Esophagus muscularis mucosa (tissue), 4 donors: Measurements from ENCODE around the gene STK39. TPM values are rescaled to one million over a fixed set of nuclear protein-coding genes. Genes with fewer than 3 reads are reported as not detected.
A peak's percentile ranks its signal among the peaks of the same experiment; 100 is the strongest.

Source experiments
- DNase-seq: peaks from one replicate; pipeline ENCODE4 v3.0.0-alpha.2; 2017; ENCODE audit errors: extremely low spot score
- H3K27ac ChIP-seq, 4 donors: fragments of 200-600 bp; sonication (generic); replicated peaks in 1 of 4; 1 replicate in 3 of 4; 2 replicates in 1 of 4; pipeline ENCODE4 v1.5.1; 2016 to 2019; ENCODE audit warnings: mild to moderate bottlenecking in 1 of 4
- H3K27me3 ChIP-seq, 4 donors: fragments of 200-600 bp; sonication (generic); one replicate each; pipeline versions ENCODE4 v1.5.1 to v1.6.0; 2016 to 2019
- H3K36me3 ChIP-seq, 4 donors: fragments of 200-600 bp; sonication (generic); one replicate each; pipeline ENCODE4 v1.5.1; 2016 to 2019
- H3K4me1 ChIP-seq, 4 donors: fragments of 200-600 bp; sonication (generic); one replicate each; pipeline ENCODE4 v1.5.1; 2016 to 2019
- H3K4me3 ChIP-seq, 4 donors: fragments of 200-600 bp; sonication (generic); 1 replicate in 2 of 4; 2 replicates in 2 of 4; pipeline ENCODE4 v1.5.1; 2016 to 2019; ENCODE audit warnings: mild to moderate bottlenecking in 4 of 4, moderate library complexity in 1 of 4
- H3K9me3 ChIP-seq, 4 donors: fragments of 200-600 bp; sonication (generic); 1 replicate in 3 of 4; 2 replicates in 1 of 4; pipeline ENCODE4 v1.5.1; 2016 to 2019
- EP300 ChIP-seq: sonication (generic); formaldehyde crosslinking; IDR thresholded peaks from one replicate; pipeline ENCODE4 v1.6.1; 2017; ENCODE audit warnings: antibody characterized with exemption
- POLR2A ChIP-seq: fragments of 450-650 bp; IDR thresholded peaks from one replicate; pipeline ENCODE4 v1.6.1; 2017; ENCODE audit warnings: antibody characterized with exemption, moderate library complexity, mild to moderate bottlenecking, low read depth
- POLR2AphosphoS5 ChIP-seq, 2 donors: sonication (generic); formaldehyde crosslinking; IDR thresholded peaks; one replicate each; pipeline ENCODE4 v1.6.1; 2017; ENCODE audit warnings: antibody characterized with exemption in 2 of 2
- WGBS: methylation state at CpG from one replicate; pipeline ENCODE4 v1.1.5; 2018; 5-methylcytosine and 5-hydroxymethylcytosine counted together
- intact Hi-C: fragments of 100-400 bp; cut with DNase I; formaldehyde crosslinking; loops from one replicate; pipeline ENCODE4 v1.15.1; 2023
- total RNA-seq, 4 donors: library from RNA; depleted of rRNA; stranded (reverse); fragments of >200 nt; gene quantifications; one replicate each; pipeline versions ENCODE4 v1.1.0 to v1.2.1, GENCODE V29; 2016
- TF ChIP-seq, protein P1 (sequence below), 3 experiments: fragments of 200-600 bp in 2 of 3; fragments of 450-650 bp in 1 of 3; sonication (generic) in 2 of 3; IDR thresholded peaks; one replicate each; pipeline ENCODE4 v1.5.1; 2017 to 2019; ENCODE audit warnings: antibody characterized with exemption in 3 of 3, mild to moderate bottlenecking in 2 of 3, moderate library complexity in 1 of 3

Gene STK39
- total RNA-seq, 4 donors from 2014 or later, result 32.5 to 49.1 (median 41.5) TPM

DNA sequence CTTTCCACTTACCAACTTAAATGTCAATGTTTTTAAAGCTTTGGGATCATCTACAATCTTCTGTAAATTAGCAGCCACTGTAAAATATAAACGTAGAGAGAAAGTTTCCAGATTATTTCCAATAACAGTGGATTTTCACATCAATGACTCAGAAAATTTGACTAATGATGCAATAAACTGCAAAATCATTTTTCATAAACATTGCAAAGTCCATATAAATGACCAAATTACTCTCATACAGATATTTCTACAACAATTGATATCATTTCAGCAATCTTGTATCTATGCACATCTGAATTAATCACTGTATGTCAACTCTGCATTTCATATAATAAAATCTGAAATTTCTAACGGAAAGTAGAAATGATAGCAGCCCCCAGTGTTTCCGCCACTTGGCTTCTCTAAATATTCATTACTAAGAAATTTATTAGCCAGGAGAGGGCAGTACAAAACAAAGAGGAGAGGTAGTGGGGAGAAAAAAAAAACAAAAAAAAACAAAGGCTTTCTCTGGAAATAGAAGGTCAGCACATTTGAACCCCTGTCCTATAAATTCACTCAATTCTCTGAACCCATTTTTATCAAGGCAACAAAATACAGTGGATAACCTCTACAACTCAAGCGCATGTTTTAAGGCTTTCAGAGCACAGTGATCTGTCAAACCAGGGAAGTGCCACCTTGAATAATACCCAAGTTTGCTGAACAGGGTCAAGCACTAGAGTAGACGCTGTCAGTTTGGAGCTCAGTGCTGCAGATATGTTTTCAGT lies 282.6 kb downstream of the STK39 start:
- no peak for DNase-seq
- no peaks in the 10 kb centered on the region for H3K9me3 ChIP-seq
- TF ChIP-seq, protein P1, sequence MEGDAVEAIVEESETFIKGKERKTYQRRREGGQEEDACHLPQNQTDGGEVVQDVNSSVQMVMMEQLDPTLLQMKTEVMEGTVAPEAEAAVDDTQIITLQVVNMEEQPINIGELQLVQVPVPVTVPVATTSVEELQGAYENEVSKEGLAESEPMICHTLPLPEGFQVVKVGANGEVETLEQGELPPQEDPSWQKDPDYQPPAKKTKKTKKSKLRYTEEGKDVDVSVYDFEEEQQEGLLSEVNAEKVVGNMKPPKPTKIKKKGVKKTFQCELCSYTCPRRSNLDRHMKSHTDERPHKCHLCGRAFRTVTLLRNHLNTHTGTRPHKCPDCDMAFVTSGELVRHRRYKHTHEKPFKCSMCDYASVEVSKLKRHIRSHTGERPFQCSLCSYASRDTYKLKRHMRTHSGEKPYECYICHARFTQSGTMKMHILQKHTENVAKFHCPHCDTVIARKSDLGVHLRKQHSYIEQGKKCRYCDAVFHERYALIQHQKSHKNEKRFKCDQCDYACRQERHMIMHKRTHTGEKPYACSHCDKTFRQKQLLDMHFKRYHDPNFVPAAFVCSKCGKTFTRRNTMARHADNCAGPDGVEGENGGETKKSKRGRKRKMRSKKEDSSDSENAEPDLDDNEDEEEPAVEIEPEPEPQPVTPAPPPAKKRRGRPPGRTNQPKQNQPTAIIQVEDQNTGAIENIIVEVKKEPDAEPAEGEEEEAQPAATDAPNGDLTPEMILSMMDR (IDR thresholded peaks at IDR 0.05), result peak; percentile 3 to 33 (median 15)
- TF ChIP-seq POLR2A (no peak), EP300 (no peak), POLR2AphosphoS5 (IDR thresholded peaks at IDR 0.05) (no peak)
- H3K27me3 ChIP-seq, result no peaks in the 10 kb centered on the region
- H3K27ac ChIP-seq, result no peak overlapping the region
- intact Hi-C loops, result no loop called here
- peaks cover 0 to 7% (median 0%) of the 10 kb centered on the region in 4 donors for H3K36me3 ChIP-seq
- H3K4me1 ChIP-seq, result peaks cover 0 to 36% (median 26%) of the 10 kb centered on the region in 4 donors
- no peak overlapping the region for H3K4me3 ChIP-seq
- WGBS, result 68% methylated on average over 5 of the region's 5 CpGs

DNA sequence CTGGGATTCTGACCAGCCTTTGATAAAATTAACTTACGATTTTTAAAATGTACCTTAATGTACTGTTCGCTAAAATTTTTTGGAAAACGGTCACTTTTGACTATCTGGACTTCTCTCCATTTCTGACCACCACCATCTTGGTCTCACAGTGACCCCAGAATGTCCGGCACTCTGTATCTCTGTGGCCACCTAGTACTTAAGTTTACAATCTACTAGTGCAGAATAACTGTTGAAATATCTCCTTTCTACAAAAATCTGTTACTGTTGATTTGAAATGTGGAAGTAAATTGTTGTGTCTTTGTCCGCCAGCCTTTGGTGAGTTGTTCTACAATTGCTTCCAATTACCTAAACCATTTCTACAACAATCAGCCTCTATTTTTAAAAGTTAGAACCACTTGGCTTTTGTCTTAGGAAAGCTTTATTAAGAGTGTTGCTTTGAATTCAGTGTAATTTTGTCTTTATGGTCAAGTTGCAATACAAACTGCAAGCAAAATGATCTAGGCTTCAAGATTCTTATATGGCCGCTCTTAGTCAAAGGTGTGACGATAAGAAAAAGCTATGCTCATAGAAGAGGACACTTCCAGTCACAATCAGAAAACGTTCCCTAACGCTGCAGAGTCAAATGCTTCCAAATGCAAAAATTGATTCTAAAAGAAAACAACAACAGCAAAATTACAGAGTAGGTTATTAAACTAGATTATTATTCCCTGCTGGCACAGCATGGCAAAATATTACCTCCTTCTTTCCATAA lies 283.3 kb downstream of the STK39 start:
- Histone ChIP-seq H3K27ac (no peak overlapping the region), H3K27me3 (no peaks in the 10 kb centered on the region), H3K36me3 (peaks cover 0 to 7% (median 0%) of the 10 kb centered on the region in 4 donors), H3K4me1 (peaks cover 0 to 34% (median 26%) of the 10 kb centered on the region in 4 donors), H3K9me3 (no peaks in the 10 kb centered on the region), H3K4me3 (no peak overlapping the region)
- intact Hi-C loops, result no loop called here
- 94% methylated on average over 9 of the region's 9 CpGs for WGBS
- no peak for DNase-seq
- TF ChIP-seq POLR2A (no peak), EP300 (no peak), POLR2AphosphoS5 (IDR thresholded peaks at IDR 0.05) (no peak)
- TF ChIP-seq, protein P1 (IDR thresholded peaks at IDR 0.05), result no peak

DNA sequence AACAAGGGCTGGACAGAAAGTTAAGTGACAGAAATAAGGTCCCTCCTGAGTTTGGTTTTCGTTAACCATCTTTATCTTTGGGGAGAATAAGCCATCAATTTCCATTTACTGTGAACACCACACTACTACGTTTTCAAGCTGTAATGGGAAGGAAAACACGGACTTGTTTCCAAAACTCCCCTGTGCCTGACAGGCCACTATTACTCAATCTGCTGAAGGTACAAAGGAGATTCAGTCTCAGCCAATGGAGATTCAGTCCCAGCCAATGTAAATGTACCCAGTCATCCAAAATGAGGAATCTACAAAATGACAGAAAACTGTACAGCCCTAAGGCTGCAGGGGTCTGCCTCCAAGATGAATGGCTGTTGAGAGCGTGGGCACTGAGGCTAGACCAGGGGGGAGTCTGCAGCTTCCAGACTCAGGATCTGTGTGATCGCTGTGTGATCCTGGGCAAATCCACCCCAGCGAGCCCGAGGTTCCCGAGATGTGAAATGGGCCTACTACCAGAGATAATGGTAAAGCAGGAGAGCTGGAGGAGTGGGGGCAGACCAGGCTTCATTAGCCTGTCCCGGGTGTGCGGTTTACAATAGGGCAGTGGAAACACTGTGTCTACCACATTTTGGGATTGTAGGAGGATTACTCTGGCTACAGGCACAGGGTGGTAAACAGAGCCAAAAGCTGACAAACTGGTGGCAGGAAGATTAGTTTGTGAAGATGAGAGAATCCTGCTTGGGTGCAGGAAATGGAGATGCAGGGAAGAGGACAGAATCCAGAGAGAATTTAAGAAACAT lies 284.8 kb downstream of the STK39 start:
- H3K9me3 ChIP-seq, result no peaks in the 10 kb centered on the region
- peaks cover 0 to 7% (median 0%) of the 10 kb centered on the region in 4 donors for H3K36me3 ChIP-seq
- no peak overlapping the region for H3K27ac ChIP-seq
- H3K4me3 ChIP-seq, result no peak overlapping the region
- intact Hi-C loops, result no loop called here
- WGBS, result 78% methylated on average over 10 of the region's 10 CpGs
- TF ChIP-seq POLR2A, result no peak
- TF ChIP-seq, protein P1 (IDR thresholded peaks at IDR 0.05), result no peak
- TF ChIP-seq EP300, result no peak
- TF ChIP-seq POLR2AphosphoS5 (IDR thresholded peaks at IDR 0.05), result no peak
- DNase-seq, result no peak
- H3K4me1 ChIP-seq, result peaks cover 0 to 20% (median 19%) of the 10 kb centered on the region in 4 donors
- H3K27me3 ChIP-seq, result no peaks in the 10 kb centered on the region

DNA sequence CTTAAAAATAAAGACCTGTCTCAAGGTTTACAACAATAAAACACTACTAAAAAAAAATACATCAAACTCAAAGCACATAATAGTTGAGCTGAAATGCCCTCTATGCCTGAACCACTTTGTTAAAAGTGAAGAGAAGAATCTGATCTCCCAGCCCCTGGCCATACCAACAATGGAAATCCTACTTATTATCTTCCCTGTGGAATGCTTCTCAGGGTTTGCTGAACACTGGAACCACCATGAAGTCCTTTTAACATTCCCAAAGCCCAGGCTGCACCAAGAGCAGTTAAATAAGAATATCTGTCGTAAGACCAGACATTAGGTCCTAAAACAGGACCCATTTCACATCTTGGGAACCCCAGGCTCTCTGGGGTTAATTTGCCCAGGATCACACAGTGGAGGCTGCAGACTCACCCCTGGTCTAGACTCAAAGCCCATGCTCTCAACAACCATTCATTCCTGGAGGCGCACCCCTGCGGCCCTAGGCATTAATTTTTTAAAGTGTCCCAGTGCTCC lies 285.8 kb downstream of the STK39 start:
- Histone ChIP-seq H3K4me1 (peaks cover 0 to 10% (median 9%) of the 10 kb centered on the region in 4 donors), H3K9me3 (no peaks in the 10 kb centered on the region), H3K4me3 (no peak overlapping the region), H3K27ac (no peak overlapping the region), H3K27me3 (no peaks in the 10 kb centered on the region), H3K36me3 (peaks cover 0 to 7% (median 0%) of the 10 kb centered on the region in 4 donors)
- DNase-seq, result no peak
- no peak for TF ChIP-seq POLR2AphosphoS5 (IDR thresholded peaks at IDR 0.05)
- no peak for TF ChIP-seq POLR2A
- no peak for TF ChIP-seq EP300
- TF ChIP-seq, protein P1 (IDR thresholded peaks at IDR 0.05), result no peak
- intact Hi-C loops, result no loop called here
- WGBS, result 92% methylated on average over 3 of the region's 3 CpGs
